Aortic smooth muscle cell (primary cell): Measurements from ENCODE around the gene SLC30A1. TPM values are rescaled to one million over a fixed set of nuclear protein-coding genes. Genes with fewer than 3 reads are reported as not detected.

Experiments used
- total RNA-seq: library from RNA; depleted of rRNA; stranded (reverse); fragments of >200 nt; gene quantifications from 2 replicates; pipeline ENCODE4 v1.2.3, GENCODE V29; 2014

The SLC30A1 gene
- 26.3 and 27.7 TPM in 2 replicates for total RNA-seq

GRCh38 chr1:211578640-211579439, at the start of gene SLC30A1:
TSS of gene SLC30A1 (minus strand) at chr1:211579161. CDS start at chr1:211578612, 549 bp downstream.

Other genes with a start within 250 kb of the SLC30A1 start
- not detected in 2 replicates for gene RD3, start 87.0 kb downstream of the SLC30A1 start, total RNA-seq
- gene NEK2, start 96.5 kb upstream of the SLC30A1 start, total RNA-seq, result 14.4 and 22.7 TPM in 2 replicates